GM12891 (cell line): ENCODE results near the gene IDH3G.

Source experiments
- POLR2A ChIP-seq: IDR thresholded peaks from 2 replicates; pipeline ENCODE4 v1.6.1; 2011; ENCODE audit warnings: low read depth, low read length, control low read depth
- POLR2AphosphoS5 ChIP-seq: IDR thresholded peaks from 2 replicates; pipeline ENCODE4 v1.6.1; 2011; ENCODE audit warnings: low read depth, low read length, control low read depth
- POU2F2 ChIP-seq: IDR thresholded peaks from 2 replicates; pipeline ENCODE4 v1.6.1; 2011; ENCODE audit warnings: low read depth, mild to moderate bottlenecking, control low read depth, low read length, moderate library complexity
- TAF1 ChIP-seq: IDR thresholded peaks from 2 replicates; pipeline ENCODE4 v1.6.1; 2011; ENCODE audit warnings: low read depth, low read length, control low read depth

GRCh38 chrX:153814591-153815315 lies 20.6 kb upstream of the IDH3G start:
- TF ChIP-seq TAF1: no peak
- TF ChIP-seq POLR2A: no peak
- no peak for TF ChIP-seq POU2F2
- TF ChIP-seq POLR2AphosphoS5: no peak
